ENCODE results near the gene FOXP2.
"Not testable (repeated sequence)": the region's sequence is repeated elsewhere in the genome, so short reads cannot be mapped to it uniquely, and the experiment has no call there.

FOXP2 gene

DNA sequence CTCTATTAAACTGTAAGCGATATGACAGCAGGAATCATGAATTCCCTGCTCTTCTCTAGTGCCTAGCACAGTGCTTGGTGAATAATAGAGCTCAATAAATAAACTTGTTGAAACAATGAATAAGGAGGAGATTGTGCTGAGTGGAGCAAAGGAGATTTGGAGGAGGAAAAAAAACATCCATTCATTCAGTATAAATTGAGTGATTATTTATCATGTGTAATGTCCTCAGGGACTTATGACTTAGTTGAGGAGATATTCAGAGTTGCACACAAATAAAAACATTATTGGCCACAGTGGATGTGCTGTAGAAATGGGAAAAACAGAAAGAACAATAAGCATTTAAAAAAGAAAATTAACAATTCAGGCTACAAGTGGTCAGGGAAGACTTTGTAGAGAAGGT is 125.7 kb downstream of the FOXP2 start:
- no peak overlapping the region for H3K4me3 ChIP-seq (ENCODE audit: control insufficient read depth, low read depth, low read length)
- DNase-seq (ENCODE audit: low read depth): peak; percentile 43
- TF ChIP-seq, protein P1, sequence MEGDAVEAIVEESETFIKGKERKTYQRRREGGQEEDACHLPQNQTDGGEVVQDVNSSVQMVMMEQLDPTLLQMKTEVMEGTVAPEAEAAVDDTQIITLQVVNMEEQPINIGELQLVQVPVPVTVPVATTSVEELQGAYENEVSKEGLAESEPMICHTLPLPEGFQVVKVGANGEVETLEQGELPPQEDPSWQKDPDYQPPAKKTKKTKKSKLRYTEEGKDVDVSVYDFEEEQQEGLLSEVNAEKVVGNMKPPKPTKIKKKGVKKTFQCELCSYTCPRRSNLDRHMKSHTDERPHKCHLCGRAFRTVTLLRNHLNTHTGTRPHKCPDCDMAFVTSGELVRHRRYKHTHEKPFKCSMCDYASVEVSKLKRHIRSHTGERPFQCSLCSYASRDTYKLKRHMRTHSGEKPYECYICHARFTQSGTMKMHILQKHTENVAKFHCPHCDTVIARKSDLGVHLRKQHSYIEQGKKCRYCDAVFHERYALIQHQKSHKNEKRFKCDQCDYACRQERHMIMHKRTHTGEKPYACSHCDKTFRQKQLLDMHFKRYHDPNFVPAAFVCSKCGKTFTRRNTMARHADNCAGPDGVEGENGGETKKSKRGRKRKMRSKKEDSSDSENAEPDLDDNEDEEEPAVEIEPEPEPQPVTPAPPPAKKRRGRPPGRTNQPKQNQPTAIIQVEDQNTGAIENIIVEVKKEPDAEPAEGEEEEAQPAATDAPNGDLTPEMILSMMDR (conservative IDR thresholded peaks at IDR 0.05; ENCODE audit: control insufficient read depth, insufficient read depth, low read depth, low read length): no peak

DNA sequence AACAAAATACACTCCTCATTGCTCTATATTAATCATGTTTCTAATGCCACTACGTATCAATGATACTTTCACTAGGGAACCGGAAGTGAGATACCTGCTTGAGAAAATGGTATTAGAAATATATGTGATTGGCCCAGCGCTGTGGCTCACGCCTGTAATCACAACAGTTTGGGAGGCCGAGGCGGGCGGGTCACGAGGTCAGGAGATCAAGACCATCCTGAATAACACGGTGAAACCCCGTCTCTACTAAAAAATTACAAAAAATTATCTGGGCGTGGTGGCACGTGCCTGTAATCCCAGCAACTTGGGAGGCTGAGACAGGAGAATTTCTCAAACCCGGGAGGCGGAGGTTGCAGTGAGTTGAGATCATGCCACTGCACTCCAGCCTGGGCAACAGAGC is 132.7 kb downstream of the FOXP2 start:
- not testable (repeated sequence) for DNase-seq (ENCODE audit: low read depth); H3K4me3 ChIP-seq (ENCODE audit: control insufficient read depth, low read depth, low read length)

DNA sequence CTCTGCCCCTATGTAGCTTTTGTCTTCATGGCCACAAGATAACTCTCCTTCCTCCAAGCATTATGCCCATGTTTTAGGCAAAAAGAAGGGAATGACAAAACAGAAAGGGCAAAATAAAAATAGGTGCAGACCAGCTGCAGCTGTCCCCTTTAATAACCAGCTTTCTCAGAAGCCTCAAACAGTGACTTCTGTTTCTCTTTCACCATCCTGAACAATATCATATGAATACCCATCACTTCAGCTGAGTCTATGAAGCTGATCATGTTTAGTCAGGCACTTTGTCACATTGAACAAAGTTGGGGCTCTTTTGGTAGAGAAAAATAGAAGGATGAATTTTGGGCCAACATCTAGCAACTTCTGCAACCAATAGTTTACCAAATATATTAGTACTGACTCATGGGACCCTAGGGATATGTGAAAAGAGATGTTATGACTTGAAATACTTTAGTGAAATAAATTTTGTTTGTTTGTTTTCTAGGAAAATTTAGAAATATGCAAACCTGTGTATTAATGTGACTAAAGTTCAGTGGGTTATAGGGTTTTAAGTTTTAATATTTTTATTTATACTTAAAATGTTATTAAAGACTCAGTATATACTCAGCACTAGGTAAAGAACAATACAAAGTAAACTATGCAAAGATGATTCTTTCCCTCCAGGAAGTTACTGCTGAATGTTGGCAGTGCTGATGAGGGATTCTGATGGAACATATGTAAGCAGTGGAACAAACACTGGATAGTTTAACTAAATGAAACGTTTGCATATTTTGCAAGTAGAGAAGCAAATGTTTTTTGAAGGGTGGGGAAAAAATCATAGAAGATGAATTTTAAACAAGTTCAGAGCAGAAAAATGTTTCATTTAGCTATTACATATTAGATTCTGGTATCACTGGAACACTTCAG is 133.7 kb downstream of the FOXP2 start:
- TF ChIP-seq, protein P1 (conservative IDR thresholded peaks at IDR 0.05; ENCODE audit: control insufficient read depth, insufficient read depth, low read depth, low read length): no peak
- DNase-seq (ENCODE audit: low read depth): peak; percentile 40
- H3K4me3 ChIP-seq (ENCODE audit: control insufficient read depth, low read depth, low read length): no peak overlapping the region

DNA sequence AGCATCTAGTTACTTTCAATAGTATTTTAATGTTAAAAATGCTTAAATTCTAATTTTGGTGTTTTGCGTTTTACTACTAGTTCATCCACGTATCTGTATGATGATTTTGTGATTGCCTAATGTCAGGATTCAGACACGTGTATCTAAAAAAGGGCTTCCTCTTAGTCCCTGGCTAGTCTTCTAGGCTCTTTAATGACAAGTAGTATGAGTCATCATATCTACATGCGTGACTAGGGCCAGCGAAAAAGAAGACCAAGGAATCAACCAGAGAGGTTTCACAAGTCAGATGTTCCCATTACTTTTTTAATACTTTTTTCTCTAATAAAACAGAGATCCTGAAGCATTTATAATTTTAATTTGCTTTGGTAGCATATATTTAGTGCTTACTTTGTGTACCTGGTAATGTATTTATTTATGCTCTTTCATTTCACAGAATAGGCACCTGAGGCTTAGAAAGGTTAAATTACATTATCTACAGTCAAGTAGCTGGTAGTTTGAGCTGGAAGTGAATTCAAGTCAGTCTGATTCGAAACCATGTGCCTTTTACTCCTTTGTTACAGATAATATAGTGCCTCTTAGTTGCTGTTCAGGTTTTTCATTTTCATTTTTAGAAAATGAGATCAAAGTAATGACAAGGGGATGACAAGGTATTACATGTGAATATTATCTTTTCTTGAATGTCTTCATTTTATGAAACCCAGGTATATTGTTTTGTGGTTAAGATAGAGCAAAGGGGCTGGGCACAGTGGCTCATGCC is 140.3 kb downstream of the FOXP2 start:
- TF ChIP-seq, protein P1 (conservative IDR thresholded peaks at IDR 0.05; ENCODE audit: control insufficient read depth, insufficient read depth, low read depth, low read length): no peak
- DNase-seq (ENCODE audit: low read depth): peak; percentile 89
- H3K4me3 ChIP-seq (ENCODE audit: control insufficient read depth, low read depth, low read length): no peak overlapping the region

DNA sequence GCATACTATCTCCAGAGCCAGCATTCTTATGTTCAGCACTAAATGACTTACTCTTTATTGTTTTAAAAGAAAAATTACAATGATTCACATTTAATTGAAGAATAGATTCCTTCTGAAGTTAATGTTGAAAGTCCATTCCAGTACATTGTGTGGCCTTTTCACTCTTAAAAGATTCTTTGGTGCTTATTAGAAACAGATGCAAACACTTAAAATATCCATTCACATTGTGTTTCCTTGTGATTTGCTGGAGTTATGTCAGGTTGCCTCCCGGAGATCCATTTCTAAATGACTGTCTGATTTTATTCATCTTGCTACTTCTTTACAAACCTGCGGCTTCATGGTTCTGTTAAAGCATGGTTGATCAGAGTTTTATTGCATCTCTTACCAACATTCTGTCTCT is 152.8 kb downstream of the FOXP2 start:
- H3K4me3 ChIP-seq (ENCODE audit: control insufficient read depth, low read depth, low read length): no peak overlapping the region
- DNase-seq (ENCODE audit: low read depth): peak; percentile 36
- TF ChIP-seq, protein P1 (conservative IDR thresholded peaks at IDR 0.05; ENCODE audit: control insufficient read depth, insufficient read depth, low read depth, low read length): no peak

DNA sequence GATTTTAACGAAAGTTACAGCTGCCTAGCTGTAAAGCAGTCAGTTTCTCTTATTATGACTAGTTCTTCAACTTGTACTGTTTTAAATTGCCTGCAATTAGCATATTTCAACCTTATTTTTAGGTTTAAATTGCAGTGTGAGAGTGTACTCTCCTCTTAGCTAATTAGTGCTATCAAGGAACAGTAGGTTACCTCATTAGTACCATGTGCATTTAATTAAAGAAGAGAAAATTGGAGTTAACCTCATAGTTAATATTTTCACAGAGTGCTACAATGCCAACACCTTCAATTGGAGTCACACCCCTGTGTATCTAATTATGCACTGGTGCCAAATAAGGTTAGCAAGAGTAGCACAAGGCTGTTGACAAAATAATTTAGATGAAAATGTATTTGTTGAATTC is 154.6 kb downstream of the FOXP2 start:
- DNase-seq (ENCODE audit: low read depth): no peak
- H3K4me3 ChIP-seq (ENCODE audit: control insufficient read depth, low read depth, low read length): no peak overlapping the region
- TF ChIP-seq, protein P1 (conservative IDR thresholded peaks at IDR 0.05; ENCODE audit: control insufficient read depth, insufficient read depth, low read depth, low read length): no peak

DNA sequence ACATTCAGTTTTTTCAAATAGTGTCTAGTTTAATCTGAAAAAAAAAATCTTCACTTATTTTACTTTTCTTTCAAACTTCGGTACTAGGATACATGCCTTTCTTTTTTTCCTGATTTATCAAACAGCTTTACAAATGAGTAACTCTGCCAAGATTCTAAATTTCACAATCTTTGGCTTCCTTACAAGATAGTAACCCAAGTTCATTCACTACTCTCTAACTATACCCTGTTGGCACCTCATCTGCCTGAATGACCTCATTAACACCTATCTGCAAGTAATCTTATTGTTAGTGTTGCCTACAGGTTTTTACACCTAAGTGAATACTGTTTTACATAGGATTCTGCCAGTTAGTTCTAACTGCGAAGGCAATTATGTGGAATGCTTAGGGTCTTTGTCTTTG is 159.8 kb downstream of the FOXP2 start:
- H3K4me3 ChIP-seq (ENCODE audit: control insufficient read depth, low read depth, low read length): no peak overlapping the region
- DNase-seq (ENCODE audit: low read depth): peak; percentile 70
- TF ChIP-seq, protein P1 (conservative IDR thresholded peaks at IDR 0.05; ENCODE audit: control insufficient read depth, insufficient read depth, low read depth, low read length): no peak
